Measurements from ENCODE around the gene DUS1L. TPM values are rescaled to one million over a fixed set of nuclear protein-coding genes. Genes with fewer than 3 reads are reported as not detected.

The DUS1L gene
- polyA plus RNA-seq, 1 donor from 2014 or later, result 55.7 TPM

DNA sequence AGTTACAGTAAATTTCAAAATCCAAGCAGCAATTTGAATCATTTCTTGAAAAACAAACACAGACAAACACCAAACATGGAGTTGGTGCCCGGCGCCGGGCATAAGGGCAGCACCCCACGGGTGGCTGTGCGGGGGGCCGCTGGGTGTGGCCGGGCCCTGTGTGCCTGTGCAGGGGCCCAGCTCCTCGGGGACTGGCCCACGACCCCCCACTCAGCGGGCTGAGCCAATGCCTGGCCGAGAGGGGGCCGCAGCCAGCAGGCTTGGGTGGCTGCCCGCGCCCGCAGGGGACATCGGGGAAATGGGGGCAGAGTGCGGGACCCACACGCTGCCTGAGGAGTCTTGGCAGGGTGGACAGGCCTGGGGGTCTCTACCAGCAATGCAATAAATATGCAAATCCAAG, 12.8 kb upstream of the DUS1L start:
- Mint-ChIP-seq H3K27me3 (peaks cover 7% of the 10 kb centered on the region), H3K36me3 (no peaks in the 10 kb centered on the region), H3K4me1 (peaks cover 0 to 4% (median 0%) of the 10 kb centered on the region in 3 donors), H3K9me3 (peaks cover 0 to 3% (median 0%) of the 10 kb centered on the region in 3 donors), H3K4me3 (peak overlapping the region in 1 of 4 donors; percentile 13), H3K27ac (no peak overlapping the region)

DNA sequence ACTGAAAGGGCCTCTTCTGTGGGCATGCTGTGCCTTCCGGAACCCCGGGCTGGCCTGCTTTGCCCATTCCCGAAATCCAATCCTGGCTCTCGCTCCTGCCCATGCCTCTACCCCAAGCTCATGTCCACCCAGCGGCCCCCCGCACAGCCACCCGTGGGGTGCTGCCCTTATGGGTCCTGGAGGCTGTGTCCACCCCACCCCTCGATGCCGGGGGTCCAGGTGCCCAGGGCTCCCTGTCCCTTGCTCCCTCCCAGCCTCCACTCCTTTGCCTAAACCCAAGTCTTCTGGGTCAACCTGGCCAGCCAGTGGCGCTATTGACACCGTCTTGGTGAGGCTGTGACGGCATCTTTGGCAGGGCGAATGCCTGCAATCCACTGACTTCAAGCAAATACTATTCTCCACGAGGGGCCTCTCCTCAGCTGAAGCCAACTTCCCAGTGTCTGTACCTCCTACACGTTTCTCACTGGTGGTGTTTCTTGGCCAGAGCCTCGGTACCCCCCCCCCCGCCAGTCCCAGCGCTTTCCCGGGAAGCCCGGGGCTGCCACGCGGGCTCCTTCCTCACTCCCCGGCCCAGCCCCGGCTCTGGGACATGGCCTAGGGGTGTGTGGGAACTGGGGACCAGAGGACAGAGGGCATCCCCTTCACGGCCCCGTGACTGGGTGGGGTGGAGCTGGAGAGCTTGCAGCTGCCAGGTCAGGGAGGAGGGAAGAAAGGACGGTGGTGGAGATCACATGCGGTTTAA, 12.2 kb upstream of the DUS1L start:
- H3K4me1 Mint-ChIP-seq, result peaks cover 0 to 4% (median 0%) of the 10 kb centered on the region in 3 donors
- H3K9me3 Mint-ChIP-seq, result peaks cover 0 to 3% (median 0%) of the 10 kb centered on the region in 3 donors
- H3K27me3 Mint-ChIP-seq, result peaks cover 7% of the 10 kb centered on the region
- H3K36me3 Mint-ChIP-seq, result no peaks in the 10 kb centered on the region
- no peak overlapping the region for H3K27ac Mint-ChIP-seq
- H3K4me3 Mint-ChIP-seq, result peak overlapping the region in 1 of 4 donors; percentile 13

DNA sequence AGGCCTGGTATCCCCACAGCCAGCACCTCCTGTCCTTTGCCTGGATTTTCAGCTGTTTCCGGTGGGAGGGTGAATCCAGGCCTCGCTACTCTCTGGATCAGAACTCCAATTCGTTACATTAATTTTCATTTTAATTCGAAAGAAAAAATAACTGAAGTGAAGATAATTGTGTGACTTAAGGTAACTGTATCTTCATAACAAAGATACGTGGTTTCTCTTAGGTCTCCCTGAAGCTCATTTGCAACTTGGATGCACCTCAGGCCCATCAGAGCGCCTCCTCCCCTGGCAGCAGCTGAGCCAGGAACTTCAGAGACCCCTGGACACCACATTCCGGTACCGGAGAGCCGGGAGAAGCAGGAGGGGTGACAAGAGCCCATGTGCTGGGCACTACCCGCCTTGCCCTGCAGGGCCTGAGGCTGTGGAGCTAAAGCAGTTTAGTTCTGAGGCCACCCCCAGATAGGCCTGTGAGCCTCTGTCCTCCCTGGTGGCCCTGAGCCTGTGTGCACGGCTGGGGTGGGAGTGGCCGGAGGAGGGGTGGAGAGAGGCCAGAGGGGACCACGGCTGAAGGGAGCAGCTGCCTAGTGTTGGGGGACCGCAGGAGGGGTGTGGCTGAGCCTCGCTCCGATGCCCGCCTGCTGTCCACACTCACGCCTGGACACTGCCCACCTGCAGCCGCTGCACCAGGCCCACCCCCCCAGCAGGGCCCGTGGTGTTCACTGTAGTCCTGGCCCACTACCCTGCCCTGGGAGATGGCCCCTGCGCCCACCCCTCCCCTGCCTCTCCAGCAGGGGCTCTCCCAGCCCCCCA, 11.4 kb upstream of the DUS1L start:
- H3K27me3 Mint-ChIP-seq, result peaks cover 7% of the 10 kb centered on the region
- H3K4me3 Mint-ChIP-seq, result no peak overlapping the region
- H3K9me3 Mint-ChIP-seq, result peaks cover 0 to 3% (median 0%) of the 10 kb centered on the region in 3 donors
- no peaks in the 10 kb centered on the region for H3K36me3 Mint-ChIP-seq
- H3K4me1 Mint-ChIP-seq, result peaks cover 0 to 4% (median 0%) of the 10 kb centered on the region in 3 donors
- no peak overlapping the region for H3K27ac Mint-ChIP-seq

DNA sequence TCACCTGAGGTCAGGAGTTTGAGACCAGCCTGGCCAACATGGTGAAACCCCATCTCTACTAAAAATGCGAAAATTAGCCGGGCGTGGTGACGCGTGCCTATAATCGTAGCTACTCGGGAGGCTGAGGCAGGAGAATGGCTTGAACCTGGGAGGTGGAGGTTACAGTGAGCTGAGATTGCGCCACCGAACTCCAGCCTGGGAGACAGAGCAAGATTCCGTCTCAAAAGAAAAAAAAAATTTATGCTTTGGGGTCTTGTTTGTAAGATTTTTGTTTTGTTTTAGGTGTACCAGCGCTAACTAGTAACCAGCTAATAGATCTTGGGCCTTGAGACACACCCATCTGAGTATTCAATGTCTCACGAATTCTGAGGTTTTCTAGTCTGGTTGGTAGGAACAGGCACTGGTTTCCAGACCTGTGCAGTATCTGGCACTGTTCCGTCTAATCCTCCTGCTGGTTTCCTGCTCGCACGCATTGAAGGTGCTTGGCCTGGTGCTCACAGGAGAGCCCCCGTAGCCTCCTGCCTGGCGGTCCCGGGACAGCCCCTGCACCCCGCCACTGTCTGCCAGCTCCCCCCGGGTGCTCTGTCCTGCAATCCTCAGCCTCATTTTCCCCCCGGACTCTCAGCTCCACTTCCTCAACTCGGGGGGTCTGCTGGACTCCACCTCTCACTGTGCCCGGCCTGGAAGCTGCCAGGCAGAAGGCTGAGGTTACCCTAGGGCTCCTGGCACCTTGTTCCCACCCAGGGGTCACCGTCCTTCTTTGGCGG, 10.6 kb upstream of the DUS1L start:
- H3K4me1 Mint-ChIP-seq, result peaks cover 0 to 4% (median 0%) of the 10 kb centered on the region in 3 donors
- no peaks in the 10 kb centered on the region for H3K36me3 Mint-ChIP-seq
- H3K9me3 Mint-ChIP-seq, result peaks cover 0 to 3% (median 0%) of the 10 kb centered on the region in 3 donors
- H3K27ac Mint-ChIP-seq, result no peak overlapping the region
- H3K4me3 Mint-ChIP-seq, result no peak overlapping the region
- H3K27me3 Mint-ChIP-seq, result peaks cover 7% of the 10 kb centered on the region

DNA sequence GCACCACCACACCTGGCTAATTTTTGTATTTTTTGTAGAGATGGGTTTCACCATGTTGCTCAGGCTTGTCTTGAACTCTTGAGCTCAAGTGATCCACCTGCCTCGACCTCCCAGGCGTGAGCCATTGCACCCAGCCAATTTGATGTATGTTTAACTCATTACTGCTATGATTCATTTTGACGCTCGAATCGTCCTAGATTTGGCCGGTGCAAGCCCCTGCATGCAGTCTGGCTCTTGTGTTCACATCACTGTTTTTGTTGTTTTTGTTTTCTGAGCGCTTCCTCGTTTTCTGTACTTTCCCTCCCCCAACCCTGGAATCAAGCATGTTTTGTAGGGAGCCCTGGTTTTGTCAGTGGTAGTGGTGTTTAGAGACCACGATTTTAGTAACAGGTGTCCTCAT, 7.8 kb upstream of the DUS1L start:
- Mint-ChIP-seq H3K9me3 (peaks cover 0 to 3% (median 0%) of the 10 kb centered on the region in 3 donors), H3K4me1 (peaks cover 0 to 4% (median 0%) of the 10 kb centered on the region in 3 donors)

DNA sequence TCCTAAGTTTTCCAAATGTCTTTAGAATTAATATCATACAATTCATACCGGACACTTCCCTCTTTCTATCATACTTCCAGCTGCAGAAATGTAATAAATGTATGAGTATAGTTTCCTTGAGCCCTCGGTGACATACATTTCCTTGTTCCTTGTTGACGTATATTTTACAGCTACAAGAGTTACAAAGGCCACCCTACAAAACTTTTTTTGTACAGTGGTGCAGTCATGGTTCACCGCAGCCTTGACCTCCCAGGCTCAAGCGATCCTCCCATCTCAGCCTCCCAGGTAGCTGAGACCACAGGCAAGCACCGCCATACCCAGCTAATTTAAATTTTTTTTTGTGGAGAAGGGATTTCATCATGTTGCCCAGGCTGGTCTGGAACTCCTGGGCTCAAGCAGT, 7.2 kb upstream of the DUS1L start:
- Mint-ChIP-seq H3K27me3 (peaks cover 7% of the 10 kb centered on the region), H3K4me3 (peak overlapping the region in 1 of 4 donors; percentile 50), H3K4me1 (peaks cover 0 to 4% (median 0%) of the 10 kb centered on the region in 3 donors), H3K27ac (no peak overlapping the region), H3K9me3 (peaks cover 0 to 3% (median 0%) of the 10 kb centered on the region in 3 donors), H3K36me3 (no peaks in the 10 kb centered on the region)

More for the DNA sequence above, 7.8 kb upstream of the DUS1L start:
- Mint-ChIP-seq H3K27ac (peak overlapping the region in 1 of 3 donors; percentile 48), H3K27me3 (peaks cover 7% of the 10 kb centered on the region), H3K36me3 (no peaks in the 10 kb centered on the region), H3K4me3 (peak overlapping the region in 1 of 4 donors; percentile 50)

DNA sequence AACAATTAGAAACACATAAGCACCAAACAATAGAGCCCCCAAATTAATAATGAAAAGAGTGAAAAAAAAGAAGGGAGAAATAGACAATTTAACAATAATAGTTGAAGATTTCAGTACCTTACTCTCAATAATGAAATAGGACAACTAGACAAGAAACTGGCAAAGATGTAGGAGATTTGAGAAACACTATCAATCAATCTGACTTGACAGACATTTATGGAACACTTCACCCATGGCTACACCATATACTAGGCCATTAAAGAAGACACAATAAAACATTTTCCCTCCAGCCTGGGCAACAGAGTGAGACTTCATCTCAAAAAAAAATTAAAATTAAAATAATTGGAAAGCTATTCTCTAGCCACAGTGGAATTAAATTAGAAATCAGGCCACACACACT, 5.0 kb upstream of the DUS1L start:
- peak overlapping the region in 1 of 4 donors; percentile 58 for H3K4me3 Mint-ChIP-seq
- H3K27ac Mint-ChIP-seq, result peak overlapping the region in 1 of 3 donors; percentile 19
- peaks cover 4% of the 10 kb centered on the region for H3K27me3 Mint-ChIP-seq
- H3K9me3 Mint-ChIP-seq, result peaks cover 0 to under 1% (median 0%) of the 10 kb centered on the region in 3 donors
- H3K36me3 Mint-ChIP-seq, result no peaks in the 10 kb centered on the region
- H3K4me1 Mint-ChIP-seq, result peaks cover 0 to 6% (median 0%) of the 10 kb centered on the region in 3 donors

DNA sequence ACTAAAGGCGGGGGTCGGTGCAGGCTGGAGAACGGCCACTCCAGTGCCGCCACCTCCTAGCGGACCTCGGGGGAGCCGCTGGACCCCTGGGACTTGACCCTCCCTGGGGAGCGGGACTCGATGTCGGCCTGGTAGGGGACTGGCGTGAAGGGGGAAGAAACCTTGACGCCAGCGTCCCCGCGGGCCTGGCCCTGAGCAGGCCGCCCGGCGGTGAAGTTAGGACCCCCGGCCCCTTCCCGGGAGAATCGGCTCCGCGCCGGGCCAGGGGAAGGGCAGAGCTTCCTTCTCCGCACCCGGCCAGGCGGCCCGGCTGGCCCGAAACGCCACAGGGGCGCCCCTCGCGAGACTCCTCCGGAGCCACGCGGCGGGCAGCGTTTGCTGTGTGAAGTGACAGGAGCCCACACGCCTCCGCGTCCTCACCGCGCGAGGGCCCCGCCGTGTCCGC, 389 bp downstream of the DUS1L start:
- peak overlapping the region; percentile 69 to 86 (median 79) for H3K4me3 Mint-ChIP-seq
- H3K36me3 Mint-ChIP-seq, result no peaks in the 10 kb centered on the region
- no peaks in the 10 kb centered on the region for H3K27me3 Mint-ChIP-seq

DNA sequence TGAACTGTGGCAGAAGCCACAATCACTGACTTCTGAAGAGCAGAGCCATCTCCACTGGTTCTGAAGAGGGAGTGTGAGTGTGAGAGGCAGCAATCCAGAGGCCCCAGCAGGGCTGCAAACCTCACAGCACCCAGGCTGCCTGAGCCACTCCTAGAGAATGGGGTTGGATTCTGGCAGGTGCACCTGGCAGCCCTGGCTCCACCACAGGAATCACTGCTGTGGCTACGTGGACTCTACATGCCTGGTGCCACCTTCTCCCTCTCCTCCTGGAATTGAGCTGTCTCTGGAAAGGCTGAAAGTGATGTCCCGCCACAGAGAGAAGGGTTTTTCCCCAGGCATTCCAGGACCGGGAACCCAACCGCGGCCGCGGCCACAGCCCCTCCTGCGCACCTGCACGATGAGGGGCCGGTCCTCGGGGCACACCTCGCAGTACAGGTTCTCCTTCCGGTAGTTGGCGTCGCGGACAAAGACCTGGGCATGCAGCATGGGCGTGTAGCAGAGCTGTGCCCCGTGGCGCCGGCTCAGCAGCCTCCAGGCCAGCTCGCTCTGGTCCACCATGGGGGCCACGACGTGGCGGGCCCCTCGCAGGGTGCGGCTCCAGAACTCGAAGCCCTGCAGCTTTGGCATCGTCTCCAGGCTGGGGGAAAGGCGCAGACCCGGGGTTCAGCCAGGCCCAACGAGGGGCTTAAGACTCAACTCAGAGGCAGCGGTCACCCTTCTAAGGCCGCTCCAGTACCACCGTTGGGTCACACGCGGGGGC, 991 bp downstream of the DUS1L start:
- Mint-ChIP-seq H3K4me1 (peaks cover 0 to 10% (median 0%) of the 10 kb centered on the region in 3 donors), H3K9me3 (no peaks in the 10 kb centered on the region), H3K27me3 (no peaks in the 10 kb centered on the region), H3K36me3 (no peaks in the 10 kb centered on the region), H3K27ac (peak overlapping the region in 2 of 3 donors; percentile 87 to 89), H3K4me3 (peak overlapping the region; percentile 69 to 86 (median 79))

More for the DNA sequence above, 389 bp downstream of the DUS1L start:
- Mint-ChIP-seq H3K9me3 (no peaks in the 10 kb centered on the region), H3K4me1 (peaks cover 0 to 10% (median 0%) of the 10 kb centered on the region in 3 donors), H3K27ac (peak overlapping the region in 2 of 3 donors; percentile 71 to 87)

DNA sequence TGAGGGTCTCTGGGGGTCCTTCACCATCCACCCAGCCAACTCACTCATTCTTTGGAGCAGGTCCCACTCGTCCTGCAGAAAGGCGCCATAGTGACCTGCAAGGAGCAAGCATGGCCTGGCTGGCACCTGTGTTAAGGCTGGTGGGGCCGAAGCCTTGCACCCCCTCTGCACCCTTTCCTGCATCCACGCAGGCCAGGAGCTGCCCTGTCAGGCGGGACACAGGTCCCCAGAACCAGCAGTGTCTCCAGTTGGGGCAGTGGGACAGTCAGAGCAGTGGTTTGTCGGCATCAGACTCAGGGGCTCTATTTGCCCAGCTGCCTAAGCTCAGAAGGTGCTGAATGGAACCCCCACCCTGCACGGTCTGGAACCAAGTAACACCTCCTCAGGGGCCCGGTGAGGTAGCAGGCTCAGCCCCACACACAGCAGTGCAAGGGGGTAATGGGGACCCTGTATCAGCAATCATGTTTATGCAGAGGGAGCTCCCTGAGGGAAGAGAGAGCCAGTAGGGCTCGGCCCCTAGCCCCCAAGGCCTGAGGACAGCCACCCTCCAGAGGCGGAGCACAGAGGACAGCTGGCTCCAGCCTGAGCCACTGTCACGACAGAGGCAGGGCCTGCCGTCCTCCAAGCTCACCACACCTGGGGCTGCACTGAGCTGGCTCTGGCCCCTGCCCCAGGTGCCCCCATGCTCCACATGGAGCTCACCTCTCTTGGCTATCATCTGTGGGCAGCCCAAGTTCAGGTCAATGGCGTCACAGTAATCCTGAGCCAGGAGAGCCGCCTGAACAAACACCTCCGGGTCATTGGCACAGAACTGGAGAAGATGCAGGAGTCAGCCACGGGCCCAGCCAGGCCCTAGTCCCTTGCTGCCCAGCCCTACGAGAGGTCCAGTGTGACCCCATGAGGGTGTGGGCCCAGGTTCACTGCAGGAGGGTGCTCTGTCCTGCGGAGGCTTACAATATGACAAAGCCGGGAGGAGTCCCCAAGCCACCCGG, 1.9 kb downstream of the DUS1L start:
- Mint-ChIP-seq H3K4me1 (peaks cover 0 to 10% (median 0%) of the 10 kb centered on the region in 3 donors), H3K9me3 (no peaks in the 10 kb centered on the region), H3K4me3 (peak overlapping the region; percentile 69 to 86 (median 79)), H3K36me3 (no peaks in the 10 kb centered on the region), H3K27ac (peak overlapping the region in 2 of 3 donors; percentile 87 to 89), H3K27me3 (no peaks in the 10 kb centered on the region)

DNA sequence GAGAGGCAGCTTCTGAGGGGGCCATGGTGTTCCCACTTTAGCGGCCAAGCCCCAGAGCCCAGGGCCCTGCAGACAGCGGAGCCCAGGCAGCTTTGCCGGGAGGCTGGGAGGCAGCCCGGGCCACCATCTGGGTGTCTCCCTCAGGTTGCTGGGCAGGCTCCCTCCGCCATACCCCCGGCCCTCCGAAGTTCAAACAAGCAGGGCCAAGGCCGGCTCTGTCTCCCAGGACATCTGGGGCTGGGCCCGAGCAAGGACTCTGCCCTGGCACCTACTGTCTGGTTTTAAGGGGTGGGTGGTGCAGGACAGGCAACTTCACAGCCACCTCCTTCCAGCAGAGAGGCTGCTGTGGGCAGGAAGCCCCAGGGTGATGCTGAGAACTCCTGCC, 2.6 kb downstream of the DUS1L start:
- Mint-ChIP-seq H3K36me3 (no peaks in the 10 kb centered on the region), H3K9me3 (no peaks in the 10 kb centered on the region), H3K4me3 (no peak overlapping the region), H3K27ac (peak overlapping the region in 1 of 3 donors; percentile 46), H3K4me1 (peaks cover 0 to 10% (median 0%) of the 10 kb centered on the region in 3 donors), H3K27me3 (no peaks in the 10 kb centered on the region)

DNA sequence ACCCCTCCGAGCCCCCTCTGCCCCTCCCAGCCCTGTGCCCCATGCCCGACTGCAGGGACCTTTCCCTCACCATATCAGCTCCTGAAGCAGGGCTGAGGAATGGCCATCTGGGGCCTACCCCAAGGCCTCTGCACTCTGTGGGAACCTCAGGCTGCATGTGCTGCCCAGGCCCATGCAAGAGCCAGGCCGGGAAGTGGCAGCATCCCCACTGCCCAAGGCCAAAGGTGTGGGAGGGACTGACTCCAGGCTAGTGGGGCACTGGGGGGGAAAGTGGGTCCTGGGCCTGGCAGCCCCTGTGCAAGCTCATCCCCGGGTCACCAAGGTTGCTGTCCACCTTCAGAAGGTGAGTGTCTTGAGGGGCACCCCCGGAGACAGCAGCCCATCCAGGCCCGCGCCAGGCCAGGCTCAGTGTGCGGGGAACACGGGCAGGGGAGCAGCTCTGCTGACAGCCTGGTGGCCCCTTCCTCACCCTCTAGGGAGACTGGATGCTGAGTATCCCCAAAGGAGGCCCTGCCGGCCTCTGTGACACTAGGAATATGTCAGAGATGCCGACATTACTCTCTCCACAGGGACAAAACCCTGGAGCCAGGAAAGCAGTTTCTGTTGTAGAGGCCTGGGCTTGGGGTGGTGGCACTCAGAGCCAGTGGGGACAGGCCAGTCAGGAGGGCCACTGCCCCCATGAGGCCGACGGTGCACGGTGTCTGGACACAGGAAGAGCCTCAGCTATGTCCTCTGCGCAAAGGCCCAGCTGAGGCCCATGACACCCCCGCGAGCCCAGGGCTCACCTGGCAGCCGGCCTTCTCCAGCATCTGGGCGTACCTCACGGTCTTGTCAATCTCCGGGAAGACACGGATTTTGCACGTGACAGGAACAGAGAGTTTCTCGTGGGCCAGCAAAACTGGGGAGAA, 3.3 kb downstream of the DUS1L start:
- Mint-ChIP-seq H3K27ac (no peak overlapping the region), H3K36me3 (no peaks in the 10 kb centered on the region), H3K4me3 (no peak overlapping the region), H3K27me3 (no peaks in the 10 kb centered on the region), H3K9me3 (no peaks in the 10 kb centered on the region), H3K4me1 (peaks cover 0 to 10% (median 0%) of the 10 kb centered on the region in 3 donors)

Measured in IgD-negative memory B cell (primary cell).